ENCODE measurements around the gene EAF1. TPM values are rescaled to one million over a fixed set of nuclear protein-coding genes. Genes with fewer than 3 reads are reported as not detected.
"Not testable (repeated sequence)": the region's sequence is repeated elsewhere in the genome, so short reads cannot be mapped to it uniquely, and the experiment has no call there.

Gene EAF1
- total RNA-seq, result 13.4 TPM
- 7.1 TPM for polyA plus RNA-seq
- long read RNA-seq, donor 1, full-length matches to known transcripts, result 2 of 2 reads
- long read RNA-seq, donor 1, partial matches to known transcripts, result 0 of 2 reads
- long read RNA-seq, donor 1, other reads (novel, unspliced or antisense), result 0 of 2 reads
- long read RNA-seq, donor 2, full-length matches to known transcripts, result 6 of 39 reads
- long read RNA-seq, donor 2, partial matches to known transcripts, result 22 of 39 reads
- long read RNA-seq, donor 2, other reads (novel, unspliced or antisense), result 11 of 39 reads
- long read RNA-seq, donor 3, full-length matches to known transcripts, result 2 of 51 reads
- long read RNA-seq, donor 3, partial matches to known transcripts, result 36 of 51 reads
- long read RNA-seq, donor 3, other reads (novel, unspliced or antisense), result 13 of 51 reads
- long read RNA-seq, donor 4, partial matches to known transcripts, result 7 of 14 reads
- long read RNA-seq, donor 4, other reads (novel, unspliced or antisense), result 6 of 14 reads
- long read RNA-seq, donor 5, full-length matches to known transcripts, result 4 of 4 reads
- long read RNA-seq, donor 5, partial matches to known transcripts, result 0 of 4 reads
- long read RNA-seq, donor 5, other reads (novel, unspliced or antisense), result 0 of 4 reads
- long read RNA-seq, donor 6, full-length matches to known transcripts, result 5 of 5 reads
- long read RNA-seq, donor 6, partial matches to known transcripts, result 0 of 5 reads
- long read RNA-seq, donor 6, other reads (novel, unspliced or antisense), result 0 of 5 reads
- long read RNA-seq, donor 7, full-length matches to known transcripts, result 3 of 3 reads
- long read RNA-seq, donor 7, partial matches to known transcripts, result 0 of 3 reads
- long read RNA-seq, donor 7, other reads (novel, unspliced or antisense), result 0 of 3 reads
- long read RNA-seq, donor 8, full-length matches to known transcripts, result 1 of 1 reads
- long read RNA-seq, donor 8, partial matches to known transcripts, result 0 of 1 reads
- long read RNA-seq, donor 8, other reads (novel, unspliced or antisense), result 0 of 1 reads
- long read RNA-seq, donor 9, full-length matches to known transcripts, result 4 of 4 reads
- long read RNA-seq, donor 9, partial matches to known transcripts, result 0 of 4 reads
- long read RNA-seq, donor 9, other reads (novel, unspliced or antisense), result 0 of 4 reads
- long read RNA-seq, donor 10, full-length matches to known transcripts, result 2 of 7 reads
- long read RNA-seq, donor 10, partial matches to known transcripts, result 0 of 7 reads
- long read RNA-seq, donor 10, other reads (novel, unspliced or antisense), result 5 of 7 reads

DNA sequence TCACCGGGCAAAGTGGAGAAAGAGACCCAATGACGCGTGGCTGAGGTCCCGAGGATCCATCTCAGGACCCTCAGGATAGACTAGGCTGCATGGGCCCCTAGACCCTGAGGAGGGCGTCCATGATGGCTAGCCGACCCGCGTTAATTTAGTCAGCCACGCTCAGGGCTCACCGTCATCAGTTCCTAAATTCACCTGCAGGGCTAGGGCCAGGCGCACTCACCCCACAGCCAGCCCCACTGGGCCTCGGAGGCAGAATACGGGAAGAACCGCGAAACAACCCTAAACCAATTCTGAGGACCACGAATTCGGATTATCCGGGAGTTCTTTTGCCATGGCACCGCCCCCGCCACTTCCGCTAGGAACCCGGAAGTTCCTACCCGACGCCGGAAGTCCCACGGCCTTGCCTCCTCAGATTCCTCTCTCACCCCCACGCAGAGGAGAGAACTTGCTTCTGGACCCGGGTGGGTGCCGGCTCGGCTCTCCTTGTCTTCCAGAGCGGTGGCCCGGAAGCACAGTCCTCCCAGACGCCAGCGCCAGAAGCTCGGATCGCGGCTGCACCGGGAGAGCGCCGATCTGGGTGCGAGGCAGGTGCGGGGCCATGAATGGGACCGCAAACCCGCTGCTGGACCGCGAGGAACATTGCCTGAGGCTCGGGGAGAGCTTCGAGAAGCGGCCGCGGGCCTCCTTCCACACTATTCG, at the start of gene EAF1, which contains the start of gene METTL6:
TSS of gene EAF1 (plus strand) at position 417 of the 699 bp plus-strand sequence. CDS start at position 599, 182 bp downstream.
TSS of gene METTL6 (minus strand) at position 363 of the 699 bp plus-strand sequence. CDS start 1,033 bp downstream, outside the sequence.
- Histone ChIP-seq H3K4me3 (ENCODE audit: low read length in 2 of 2) (peak within 1 kb of the TSS; percentile 79 to 93), H3K4me1 (ENCODE audit: control insufficient read depth in 2 of 2, insufficient read depth in 2 of 2, low read length in 2 of 2) (peaks cover 19 to 21% of the 10 kb centered on the region in 2 donors), H3K27me3 (ENCODE audit: control insufficient read depth in 2 of 2, insufficient read depth in 1 of 2, low read length in 1 of 2) (no peaks in the 10 kb centered on the region), H3K27ac (ENCODE audit: low read depth in 1 of 2, low read length in 1 of 2) (peak within 1 kb of the TSS; percentile 33 to 80), H3K9me3 (ENCODE audit: control insufficient read depth in 2 of 2, insufficient read depth in 1 of 2, low read length in 1 of 2) (no peaks in the 10 kb centered on the region), H3K36me3 (ENCODE audit: control insufficient read depth in 2 of 2, insufficient read depth in 2 of 2, low read length in 1 of 2) (peaks cover 18 to 36% of the 10 kb centered on the region in 2 donors)
- DNase-seq (ENCODE audit: low read depth in 6 of 9, low spot score in 9 of 9), result peak; percentile 62 to 91 (median 77)
- WGBS, result under 1% methylated on average over 52 of the region's 52 CpGs

DNA sequence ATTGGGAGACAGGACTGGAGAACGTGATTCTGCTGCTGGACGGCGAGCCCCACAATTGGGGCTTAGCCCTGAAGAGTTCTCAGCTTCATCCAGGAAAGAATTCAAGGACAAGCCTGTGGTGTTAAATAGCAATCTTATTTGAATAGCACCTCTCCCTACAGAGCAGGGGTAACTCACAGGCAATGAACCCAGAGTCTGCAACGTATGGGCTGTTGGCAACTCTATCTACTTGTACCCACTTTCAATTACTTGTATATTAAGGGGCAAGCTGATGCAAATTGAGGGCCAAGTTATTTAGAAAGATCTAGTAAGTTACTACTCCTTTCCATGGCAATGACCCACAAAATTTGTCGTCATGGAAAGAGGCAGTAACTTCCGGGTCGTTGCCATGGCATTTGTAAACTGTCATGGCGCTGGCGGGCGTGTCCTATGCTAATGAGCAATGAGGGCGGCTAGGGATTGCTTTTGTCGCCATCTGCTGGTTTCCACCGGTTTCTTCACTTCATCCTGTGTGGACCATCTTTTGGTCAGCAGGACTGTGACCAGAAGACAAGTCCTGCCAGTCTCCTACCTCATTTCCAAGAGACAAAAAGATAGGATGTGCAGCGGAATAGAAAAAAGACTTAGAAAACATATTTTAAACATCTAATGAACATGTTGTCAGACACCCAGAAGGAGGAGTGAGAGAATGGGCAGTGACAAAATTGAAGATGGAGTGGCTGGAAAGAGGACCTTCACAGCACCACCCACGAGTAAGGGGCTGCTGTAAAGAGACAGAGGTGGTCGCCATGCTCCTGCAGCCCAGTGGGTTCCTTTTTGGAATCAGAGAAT, 49.2 kb upstream of the EAF1 start:
- H3K4me1 ChIP-seq (ENCODE audit: control insufficient read depth in 2 of 2, insufficient read depth in 2 of 2, low read length in 2 of 2), result peaks cover 0 to 5% of the 10 kb centered on the region in 2 donors
- H3K27me3 ChIP-seq (ENCODE audit: control insufficient read depth in 2 of 2, insufficient read depth in 1 of 2, low read length in 1 of 2), result no peaks in the 10 kb centered on the region
- H3K4me3 ChIP-seq (ENCODE audit: low read length in 2 of 2), result no peak overlapping the region
- peak overlapping the region in 1 of 2 donors; percentile 59 for H3K27ac ChIP-seq (ENCODE audit: low read depth in 1 of 2, low read length in 1 of 2)
- 31% methylated on average over 16 of the region's 16 CpGs for WGBS
- no peaks in the 10 kb centered on the region for H3K36me3 ChIP-seq (ENCODE audit: control insufficient read depth in 2 of 2, insufficient read depth in 2 of 2, low read length in 1 of 2)
- DNase-seq (ENCODE audit: low read depth in 6 of 9, low spot score in 9 of 9), result peak; percentile 69 to 97 (median 93)
- H3K9me3 ChIP-seq (ENCODE audit: control insufficient read depth in 2 of 2, insufficient read depth in 1 of 2, low read length in 1 of 2), result no peaks in the 10 kb centered on the region

DNA sequence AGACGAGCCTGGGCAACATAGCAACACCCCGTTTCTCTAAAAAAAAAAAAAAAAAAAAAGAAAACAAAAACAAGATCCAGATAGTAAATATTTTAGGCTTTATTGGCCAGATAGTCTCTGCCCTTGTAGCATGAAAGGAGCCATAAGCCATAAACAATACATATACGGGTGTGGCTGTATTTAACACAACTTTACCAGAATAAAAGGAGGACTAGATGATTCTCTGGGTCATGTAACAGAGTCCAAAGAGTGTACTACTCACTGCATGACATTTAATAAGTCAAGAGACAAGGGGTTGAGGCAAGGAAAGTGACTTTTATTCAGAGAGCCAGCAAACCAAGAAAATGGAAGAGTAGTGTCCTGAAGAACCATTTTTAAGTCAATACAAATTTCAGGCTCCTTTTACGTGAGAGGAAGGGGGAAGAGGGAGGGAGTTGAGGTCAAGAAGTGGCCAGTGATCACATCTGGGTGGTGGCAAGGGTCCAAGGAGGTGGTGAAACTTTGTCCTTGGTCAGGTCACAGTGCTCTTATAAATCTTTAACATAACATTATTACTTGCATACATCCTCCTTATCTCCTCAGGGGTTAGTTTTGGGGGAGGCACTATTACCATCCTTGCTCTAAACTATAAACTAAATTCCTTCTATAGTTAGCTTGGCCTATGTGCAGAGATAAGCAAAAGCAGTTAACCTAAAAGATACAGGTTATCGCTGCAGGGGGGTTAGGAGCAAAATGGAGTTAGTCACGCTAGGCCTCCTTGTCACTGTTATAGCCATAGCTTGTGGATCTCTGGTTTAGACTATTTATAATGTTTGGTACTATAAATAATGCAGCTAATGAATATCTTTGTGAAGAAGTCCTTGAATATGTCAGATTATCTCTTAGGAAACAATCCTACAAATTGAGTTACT, 46.2 kb upstream of the EAF1 start:
- H3K4me1 ChIP-seq (ENCODE audit: control insufficient read depth in 2 of 2, insufficient read depth in 2 of 2, low read length in 2 of 2), result peaks cover 0 to 5% of the 10 kb centered on the region in 2 donors
- H3K4me3 ChIP-seq (ENCODE audit: low read length in 2 of 2), result no peak overlapping the region
- DNase-seq (ENCODE audit: low read depth in 6 of 9, low spot score in 9 of 9), result no peak
- H3K27me3 ChIP-seq (ENCODE audit: control insufficient read depth in 2 of 2, insufficient read depth in 1 of 2, low read length in 1 of 2), result no peaks in the 10 kb centered on the region
- H3K27ac ChIP-seq (ENCODE audit: low read depth in 1 of 2, low read length in 1 of 2), result no peak overlapping the region
- H3K9me3 ChIP-seq (ENCODE audit: control insufficient read depth in 2 of 2, insufficient read depth in 1 of 2, low read length in 1 of 2), result no peaks in the 10 kb centered on the region
- 95% methylated on average over 6 of the region's 6 CpGs for WGBS
- no peaks in the 10 kb centered on the region for H3K36me3 ChIP-seq (ENCODE audit: control insufficient read depth in 2 of 2, insufficient read depth in 2 of 2, low read length in 1 of 2)

DNA sequence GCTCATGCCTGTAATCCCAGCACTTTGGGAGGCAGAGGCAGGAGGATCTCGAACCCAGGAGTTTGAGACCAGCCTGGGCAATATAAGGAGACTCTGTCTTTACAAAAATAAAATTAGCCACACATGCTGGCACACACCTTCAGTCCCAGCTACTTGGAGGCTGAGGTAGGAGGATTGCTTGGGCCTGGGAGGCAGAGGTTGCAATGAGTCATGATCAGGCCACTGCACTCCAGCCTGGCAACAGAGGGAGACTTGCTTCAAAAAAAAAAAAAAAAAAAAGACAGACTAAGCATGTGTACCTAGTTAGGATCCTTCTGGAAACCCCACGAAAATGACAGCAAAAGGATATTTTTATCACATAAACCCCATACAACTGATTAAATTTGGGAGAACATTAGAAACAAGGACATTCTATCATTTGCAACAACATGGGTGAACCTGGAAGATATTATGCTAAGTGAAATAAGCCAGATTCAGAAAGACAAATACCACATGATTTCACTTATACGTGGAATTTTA, 44.9 kb upstream of the EAF1 start:
- Histone ChIP-seq H3K4me1 (ENCODE audit: control insufficient read depth in 2 of 2, insufficient read depth in 2 of 2, low read length in 2 of 2) (peaks cover 0 to 5% of the 10 kb centered on the region in 2 donors), H3K27ac (ENCODE audit: low read depth in 1 of 2, low read length in 1 of 2) (no peak overlapping the region), H3K27me3 (ENCODE audit: control insufficient read depth in 2 of 2, insufficient read depth in 1 of 2, low read length in 1 of 2) (no peaks in the 10 kb centered on the region), H3K36me3 (ENCODE audit: control insufficient read depth in 2 of 2, insufficient read depth in 2 of 2, low read length in 1 of 2) (no peaks in the 10 kb centered on the region), H3K9me3 (ENCODE audit: control insufficient read depth in 2 of 2, insufficient read depth in 1 of 2, low read length in 1 of 2) (no peaks in the 10 kb centered on the region), H3K4me3 (ENCODE audit: low read length in 2 of 2) (no peak overlapping the region)
- 94% methylated on average over 3 of the region's 3 CpGs for WGBS
- no peak for DNase-seq (ENCODE audit: low read depth in 6 of 9, low spot score in 9 of 9)

DNA sequence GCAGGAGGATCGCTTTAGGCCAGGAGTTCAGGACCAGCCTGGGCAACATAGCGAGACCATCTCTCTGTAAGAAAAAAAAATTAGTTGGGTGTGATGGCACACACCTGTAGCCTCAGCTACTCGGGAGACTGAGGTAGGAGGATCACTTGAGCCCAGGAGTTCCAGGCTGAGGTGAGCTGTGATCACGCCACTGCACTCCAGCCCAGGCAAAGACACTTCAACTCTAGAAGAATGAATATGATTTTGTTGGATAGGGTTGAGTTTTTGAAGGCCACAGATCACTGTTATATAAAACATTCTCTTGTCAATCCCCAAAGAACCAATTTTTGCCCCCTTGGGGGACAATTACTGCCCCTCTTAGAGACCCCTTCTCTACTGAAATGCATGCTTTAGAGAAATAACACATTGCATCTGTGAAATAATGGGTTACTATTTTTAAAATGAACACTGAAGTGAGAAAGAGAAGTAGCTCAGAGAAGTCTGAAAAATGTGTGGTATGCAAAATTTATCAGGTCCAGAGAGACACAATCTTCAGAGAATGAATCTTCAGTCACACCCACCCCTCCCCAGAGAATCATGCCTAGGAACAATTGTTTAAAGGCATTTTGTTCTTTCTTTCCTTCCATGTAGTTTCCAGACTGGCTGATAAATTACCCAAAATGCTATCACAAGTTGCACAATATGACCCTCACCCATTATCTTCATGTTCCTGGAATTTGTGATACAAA, 42.7 kb upstream of the EAF1 start:
- H3K36me3 ChIP-seq (ENCODE audit: control insufficient read depth in 2 of 2, insufficient read depth in 2 of 2, low read length in 1 of 2), result no peaks in the 10 kb centered on the region
- H3K4me1 ChIP-seq (ENCODE audit: control insufficient read depth in 2 of 2, insufficient read depth in 2 of 2, low read length in 2 of 2), result peaks cover 3 to 10% of the 10 kb centered on the region in 2 donors
- no peaks in the 10 kb centered on the region for H3K27me3 ChIP-seq (ENCODE audit: control insufficient read depth in 2 of 2, insufficient read depth in 1 of 2, low read length in 1 of 2)
- no peaks in the 10 kb centered on the region for H3K9me3 ChIP-seq (ENCODE audit: control insufficient read depth in 2 of 2, insufficient read depth in 1 of 2, low read length in 1 of 2)
- H3K4me3 ChIP-seq (ENCODE audit: low read length in 2 of 2), result no peak overlapping the region
- WGBS, result 93% methylated on average over 4 of the region's 4 CpGs
- no peak overlapping the region for H3K27ac ChIP-seq (ENCODE audit: low read depth in 1 of 2, low read length in 1 of 2)
- no peak for DNase-seq (ENCODE audit: low read depth in 6 of 9, low spot score in 9 of 9)

DNA sequence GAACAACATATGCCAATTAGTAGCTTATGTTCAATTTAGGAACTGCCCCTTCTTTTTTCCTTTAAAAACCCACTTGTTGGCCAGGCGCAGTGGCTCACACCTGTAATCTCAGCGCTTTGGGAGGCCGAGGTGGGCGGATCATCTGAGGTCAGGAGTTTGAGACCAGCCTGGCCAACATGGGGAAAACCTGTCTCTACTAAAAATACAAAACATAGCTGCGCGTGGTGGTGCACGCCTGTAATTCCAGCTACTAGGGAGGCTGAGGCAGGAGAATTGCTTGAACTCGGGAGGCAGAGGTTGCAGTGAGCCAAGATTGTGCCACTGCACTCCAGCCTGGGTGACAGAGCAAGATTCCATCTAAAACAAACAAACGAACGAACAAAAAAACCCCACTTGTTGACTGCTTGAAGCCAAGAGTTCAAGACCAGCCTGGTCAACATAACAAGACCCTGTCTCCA, 42.1 kb upstream of the EAF1 start:
- H3K4me3 ChIP-seq (ENCODE audit: low read length in 2 of 2); H3K36me3 ChIP-seq (ENCODE audit: control insufficient read depth in 2 of 2, insufficient read depth in 2 of 2, low read length in 1 of 2); H3K27ac ChIP-seq (ENCODE audit: low read depth in 1 of 2, low read length in 1 of 2); H3K27me3 ChIP-seq (ENCODE audit: control insufficient read depth in 2 of 2, insufficient read depth in 1 of 2, low read length in 1 of 2); DNase-seq (ENCODE audit: low read depth in 6 of 9, low spot score in 9 of 9); H3K4me1 ChIP-seq (ENCODE audit: control insufficient read depth in 2 of 2, insufficient read depth in 2 of 2, low read length in 2 of 2); H3K9me3 ChIP-seq (ENCODE audit: control insufficient read depth in 2 of 2, insufficient read depth in 1 of 2, low read length in 1 of 2): not testable (repeated sequence)
- whole genome bisulfite sequencing, result 86% methylated on average over 10 of the region's 10 CpGs
